Measurements from ENCODE around the gene BUD31. TPM values are rescaled to one million over a fixed set of nuclear protein-coding genes. Genes with fewer than 3 reads are reported as not detected.

BUD31 gene
- total and polyA plus RNA-seq, 2 of the 8 experiments (the other 6 are each of a cell fraction or from before 2014, with no cell fraction given) = 46.7 to 114 TPM

- CTCF ChIA-PET (ENCODE audit: partially characterized antibody) = interaction anchor here (0.8 to 1.2 kb wide), 2 partner anchors 14 to 20 kb away, joined by 3 read pairs; no protein-coding TSS in a partner anchor
- no peak for FAIRE-seq
- POLR2A ChIA-PET (ENCODE audit: partially characterized antibody) = interaction anchor here (0.6 to 2.9 kb wide), 4 partner anchors 10 to 30 kb away, joined by 3 to 19 read pairs (median 5); partner anchors contain the start of genes BUD31 and PDAP1
- no peak for TF ChIP-seq KDM1A (IDR thresholded peaks at IDR 0.05; ENCODE audit: borderline replicate concordance, low read length)
- no peak for TF ChIP-seq POLR2AphosphoS5 (IDR thresholded peaks at IDR 0.05; ENCODE audit: low read depth, low read length)
- TF ChIP-seq ATF3 (IDR thresholded peaks at IDR 0.05; ENCODE audit: insufficient read depth, low read depth, low read length) = no peak
- no peak for TF ChIP-seq JUND (IDR thresholded peaks at IDR 0.05; ENCODE audit: low read length)
- TF ChIP-seq CBX8 (IDR thresholded peaks at IDR 0.05; ENCODE audit: borderline replicate concordance, low read depth, low read length) = no peak
- no peak for TF ChIP-seq SP4 (IDR thresholded peaks at IDR 0.05; ENCODE audit: low read length)
- no peak for TF ChIP-seq FOSL1 (IDR thresholded peaks at IDR 0.05; ENCODE audit: insufficient read depth, low read depth, low read length)
- TF ChIP-seq SP2 (IDR thresholded peaks at IDR 0.05; ENCODE audit: low read length) = no peak
- TF ChIP-seq EGR1 (IDR thresholded peaks at IDR 0.05; ENCODE audit: borderline replicate concordance, low read depth, low read length) = no peak
- TF ChIP-seq EP300 (IDR thresholded peaks at IDR 0.05; ENCODE audit: borderline replicate concordance in 1 of 2, low read depth in 2 of 2, low read length in 2 of 2) = no peak
- TF ChIP-seq SIRT6 (IDR thresholded peaks at IDR 0.05; ENCODE audit: low read length) = no peak
- TF ChIP-seq KDM4A (IDR thresholded peaks at IDR 0.05; ENCODE audit: low read depth, low read length, severe bottlenecking) = no peak
- TF ChIP-seq TAF7 (optimal IDR thresholded peaks at IDR 0.05; ENCODE audit: borderline replicate concordance, low read depth, low read length) = no peak
Observed at GRCh38 chr7:99379043-99379577, 29.7 kb upstream of the BUD31 start.

More at GRCh38 chr7:99379043-99379577, 29.7 kb upstream of the BUD31 start:
- WGBS, 2 experiments (ENCODE audit: extremely low coverage in 1 of 2, insufficient coverage in 1 of 2, insufficient read length in 1 of 2, insufficient replicate concordance in 2 of 2, low coverage in 1 of 2, low lambda C conversion rate in 2 of 2, missing lambda C conversion rate in 1 of 2) = 90% methylated on average over 7 of the region's 7 CpGs; no CpG with 5 or more reads in 1 of the 2 experiments
- no peak overlapping the region for H2BK20ac ChIP-seq (ENCODE audit: low read length)
- H3K79me2 ChIP-seq (ENCODE audit: control insufficient read depth in 1 of 2, insufficient read depth in 2 of 2, low read length in 2 of 2) = peaks cover 0 to 18% of the 10 kb centered on the region in 2 experiments; a peak in 2 of 4 replicates
- H3K4me2 ChIP-seq (ENCODE audit: insufficient read depth in 1 of 2, low read depth in 2 of 2, low read length in 2 of 2) = peak overlapping the region in 1 of 2 experiments; percentile 47; a peak in 1 of 4 replicates
- H3K4ac ChIP-seq (replicated peaks; ENCODE audit: insufficient read length, low read depth, low read length) = no peak overlapping the region
- no peak overlapping the region for H3K4me3 ChIP-seq (ENCODE audit: extremely low read depth in 1 of 4, insufficient read depth in 2 of 4, low read depth in 3 of 4, low read length in 4 of 4)
- no peaks in the 10 kb centered on the region for H3K27me3 ChIP-seq (replicated peaks in 1 of 4; ENCODE audit: control insufficient read depth in 3 of 4, extremely low read depth in 1 of 4, insufficient read depth in 3 of 4, low read length in 3 of 4)
- no peak overlapping the region for H4K8ac ChIP-seq (ENCODE audit: extremely low read depth, insufficient read depth, low read length)
- no peak overlapping the region for H3K18ac ChIP-seq (ENCODE audit: extremely low read depth, low read length)
- H3K56ac ChIP-seq (replicated peaks; ENCODE audit: insufficient read length, low read depth, low read length) = no peak overlapping the region
- no peak overlapping the region for H2AFZ ChIP-seq (ENCODE audit: low read length)
- H3K9me3 ChIP-seq (ENCODE audit: insufficient read depth in 2 of 2, low read depth in 1 of 2, low read length in 1 of 2) = no peaks in the 10 kb centered on the region
- peaks cover 0 to 5% (median 1%) of the 10 kb centered on the region in 4 experiments; a peak in 3 of 7 replicates for H3K4me1 ChIP-seq (replicated peaks in 1 of 4; ENCODE audit: control insufficient read depth in 3 of 4, insufficient read depth in 4 of 4, low read length in 3 of 4)
- H3K23me2 ChIP-seq (ENCODE audit: low read depth, low read length) = peaks cover 2% of the 10 kb centered on the region; the same call in 1 of the 2 replicates
- no peak overlapping the region for H2BK5ac ChIP-seq (ENCODE audit: low read depth, low read length)
- peaks cover 13 to 22% of the 10 kb centered on the region in 2 experiments for H4K20me1 ChIP-seq (replicated peaks in 1 of 2; ENCODE audit: control insufficient read depth in 1 of 2, insufficient read depth in 2 of 2, low read length in 2 of 2)
- H3K9ac ChIP-seq (replicated peaks in 1 of 4; ENCODE audit: extremely low read depth in 1 of 4, low read depth in 3 of 4, low read length in 3 of 4) = no peak overlapping the region
- peaks cover 0 to 3% (median 0%) of the 10 kb centered on the region in 4 experiments; a peak in 1 of 8 replicates for H3K36me3 ChIP-seq (ENCODE audit: control insufficient read depth in 2 of 4, insufficient read depth in 4 of 4, low read length in 3 of 4)
- DNase-seq (ENCODE audit: low read depth in 1 of 2, low spot score in 2 of 2) = no peak
- no peak overlapping the region for H4K91ac ChIP-seq (replicated peaks; ENCODE audit: insufficient read length, low read length)
- no peak overlapping the region for H3K23ac ChIP-seq (ENCODE audit: insufficient read length)
- no peak overlapping the region for H3K14ac ChIP-seq (ENCODE audit: insufficient read length)
- no peak overlapping the region for H2AK5ac ChIP-seq (ENCODE audit: low read depth, low read length)
- no peak overlapping the region for H2BK15ac ChIP-seq (ENCODE audit: low read length)
- no peak overlapping the region for H4K5ac ChIP-seq (ENCODE audit: insufficient read length, low read depth, low read length)
- peaks cover 16% of the 10 kb centered on the region for H3K79me1 ChIP-seq (ENCODE audit: low read depth, low read length)
- H3K27ac ChIP-seq (ENCODE audit: low read depth, low read length) = no peak overlapping the region
- no peak overlapping the region for H2BK120ac ChIP-seq (replicated peaks; ENCODE audit: low read depth, low read length)
- no peak overlapping the region for H2BK12ac ChIP-seq (ENCODE audit: low read depth, low read length)
